Effector memory CD4-positive, alpha-beta T cell (primary cell): ENCODE results near the gene EMCN.

Experiments
- DNase-seq, 3 donors: peaks; one replicate each; pipeline ENCODE4 v3.0.0-alpha.2; 2020
- H3K27ac ChIP-seq: 2 replicates; pipeline ENCODE4 v1.7.0; 2013; ENCODE audit warnings: mild to moderate bottlenecking, low read length, moderate library complexity; ENCODE audit not compliant: insufficient read depth, poor library complexity, severe bottlenecking
- H3K27me3 ChIP-seq: replicated peaks from 2 replicates; pipeline ENCODE4 v1.7.0; 2013; ENCODE audit warnings: mild to moderate bottlenecking, low read length; ENCODE audit not compliant: insufficient read depth, control insufficient read depth, poor library complexity, severe bottlenecking
- H3K36me3 ChIP-seq: 2 replicates; pipeline ENCODE4 v1.7.0; 2013; ENCODE audit warnings: mild to moderate bottlenecking, low read length, moderate library complexity; ENCODE audit not compliant: control insufficient read depth, insufficient read depth
- H3K4me1 ChIP-seq: 2 replicates; pipeline ENCODE4 v1.7.0; 2013; ENCODE audit warnings: low read length, mild to moderate bottlenecking; ENCODE audit not compliant: control insufficient read depth, insufficient read depth, poor library complexity, severe bottlenecking
- H3K4me3 ChIP-seq: 2 replicates; pipeline ENCODE4 v1.7.0; 2013; ENCODE audit warnings: low read length, low read depth, mild to moderate bottlenecking; ENCODE audit not compliant: insufficient read depth, poor library complexity, severe bottlenecking
- H3K9me3 ChIP-seq: 2 replicates; pipeline ENCODE4 v1.7.0; 2013; ENCODE audit warnings: mild to moderate bottlenecking, low read length, moderate library complexity; ENCODE audit not compliant: control insufficient read depth

Gene EMCN

GRCh38 chr4:100495074-100495473 lies 22.7 kb downstream of the EMCN start:
- no peak overlapping the region for H3K4me3 ChIP-seq
- H3K36me3 ChIP-seq = no peaks in the 10 kb centered on the region
- no peaks in the 10 kb centered on the region for H3K27me3 ChIP-seq
- DNase-seq = no peak
- H3K27ac ChIP-seq = no peak overlapping the region
- H3K4me1 ChIP-seq = no peaks in the 10 kb centered on the region
- no peaks in the 10 kb centered on the region for H3K9me3 ChIP-seq

- Histone ChIP-seq H3K36me3 (no peaks in the 10 kb centered on the region), H3K27ac (no peak overlapping the region), H3K27me3 (no peaks in the 10 kb centered on the region), H3K9me3 (no peaks in the 10 kb centered on the region), H3K4me3 (no peak overlapping the region), H3K4me1 (no peaks in the 10 kb centered on the region)
- DNase-seq = no peak
Measured at GRCh38 chr4:100494166-100494565, 23.7 kb downstream of the EMCN start.

- DNase-seq = no peak
- H3K9me3 ChIP-seq = no peaks in the 10 kb centered on the region
- H3K4me1 ChIP-seq = no peaks in the 10 kb centered on the region
- H3K27me3 ChIP-seq = no peaks in the 10 kb centered on the region
- H3K36me3 ChIP-seq = no peaks in the 10 kb centered on the region
- no peak overlapping the region for H3K4me3 ChIP-seq
- H3K27ac ChIP-seq = no peak overlapping the region
Measured at GRCh38 chr4:100493756-100494155, 24.1 kb downstream of the EMCN start.

- no peaks in the 10 kb centered on the region for H3K9me3 ChIP-seq
- H3K27me3 ChIP-seq = no peaks in the 10 kb centered on the region
- H3K4me3 ChIP-seq = no peak overlapping the region
- no peak overlapping the region for H3K27ac ChIP-seq
- H3K4me1 ChIP-seq = no peaks in the 10 kb centered on the region
- H3K36me3 ChIP-seq = no peaks in the 10 kb centered on the region
- no peak for DNase-seq
Measured at GRCh38 chr4:100492129-100492528, 25.7 kb downstream of the EMCN start.

GRCh38 chr4:100489305-100489704 lies 28.5 kb downstream of the EMCN start:
- H3K27me3 ChIP-seq = no peaks in the 10 kb centered on the region
- no peaks in the 10 kb centered on the region for H3K36me3 ChIP-seq
- H3K27ac ChIP-seq = no peak overlapping the region
- no peak for DNase-seq
- H3K9me3 ChIP-seq = no peaks in the 10 kb centered on the region
- H3K4me3 ChIP-seq = no peak overlapping the region
- H3K4me1 ChIP-seq = no peaks in the 10 kb centered on the region

- Histone ChIP-seq H3K27ac (no peak overlapping the region), H3K4me3 (no peak overlapping the region), H3K9me3 (no peaks in the 10 kb centered on the region), H3K36me3 (no peaks in the 10 kb centered on the region), H3K4me1 (no peaks in the 10 kb centered on the region), H3K27me3 (no peaks in the 10 kb centered on the region)
- DNase-seq = no peak
Measured at GRCh38 chr4:100486496-100486895, 31.3 kb downstream of the EMCN start.

GRCh38 chr4:100483796-100484195 lies 34.0 kb downstream of the EMCN start:
- H3K9me3 ChIP-seq = no peaks in the 10 kb centered on the region
- no peak overlapping the region for H3K4me3 ChIP-seq
- H3K27me3 ChIP-seq = no peaks in the 10 kb centered on the region
- no peaks in the 10 kb centered on the region for H3K4me1 ChIP-seq
- no peak for DNase-seq
- H3K36me3 ChIP-seq = no peaks in the 10 kb centered on the region
- no peak overlapping the region for H3K27ac ChIP-seq

GRCh38 chr4:100479971-100480370 lies 37.9 kb downstream of the EMCN start:
- H3K4me1 ChIP-seq = no peaks in the 10 kb centered on the region
- no peak for DNase-seq
- H3K36me3 ChIP-seq = no peaks in the 10 kb centered on the region

GRCh38 chr4:100469555-100469954 lies 48.3 kb downstream of the EMCN start:
- no peak overlapping the region for H3K4me3 ChIP-seq
- no peak for DNase-seq
- no peaks in the 10 kb centered on the region for H3K36me3 ChIP-seq
- H3K4me1 ChIP-seq = no peaks in the 10 kb centered on the region
- H3K9me3 ChIP-seq = no peaks in the 10 kb centered on the region
- H3K27me3 ChIP-seq = no peaks in the 10 kb centered on the region
- no peak overlapping the region for H3K27ac ChIP-seq

More at GRCh38 chr4:100479971-100480370, 37.9 kb downstream of the EMCN start:
- Histone ChIP-seq H3K4me3 (no peak overlapping the region), H3K27ac (no peak overlapping the region), H3K9me3 (no peaks in the 10 kb centered on the region), H3K27me3 (no peaks in the 10 kb centered on the region)

- H3K9me3 ChIP-seq = no peaks in the 10 kb centered on the region
- H3K36me3 ChIP-seq = no peaks in the 10 kb centered on the region
- no peaks in the 10 kb centered on the region for H3K27me3 ChIP-seq
- DNase-seq = no peak
- H3K4me3 ChIP-seq = no peak overlapping the region
- no peak overlapping the region for H3K27ac ChIP-seq
- H3K4me1 ChIP-seq = no peaks in the 10 kb centered on the region
Measured at GRCh38 chr4:100466501-100466900, 51.3 kb downstream of the EMCN start.
